Natural killer cell treated with Interleukin-12 subunit alpha and Interleukin-12 subunit beta and Interleukin-15 and Interleukin-18, amount 100 ng/mL, for 72 hours (primary cell): Measurements from ENCODE around the gene SPDYE4. TPM values are rescaled to one million over a fixed set of nuclear protein-coding genes. Genes with fewer than 3 reads are reported as not detected.

ENCODE experiments used
- ATAC-seq, 2 donors: fragments of 150-1000 bp; cut with Tn5 transposase in 1 of 2; sonication (Bioruptor Pico), chemical (Tn5 transposase) in 1 of 2; 2 replicates each; pipeline ENCODE4 v1.10.0; 2021
- DNase-seq: peaks from one replicate; pipeline ENCODE4 v3.0.0; 2022; ENCODE audit warnings: low spot score
- H3K27ac Mint-ChIP-seq, 2 donors: 1 replicate in 1 of 2; 2 replicates in 1 of 2; pipeline ENCODE4 v1.8.0; 2022; ENCODE audit warnings: mixed read lengths in 2 of 2, mild to moderate bottlenecking in 1 of 2, moderate library complexity in 1 of 2
- H3K27me3 Mint-ChIP-seq, 2 donors: 1 replicate in 1 of 2; 2 replicates in 1 of 2; pipeline ENCODE4 v1.8.0; 2022; ENCODE audit warnings: mixed read lengths in 2 of 2
- H3K36me3 Mint-ChIP-seq: one replicate; pipeline ENCODE4 v1.8.0; 2022; ENCODE audit warnings: mixed read lengths
- H3K4me1 Mint-ChIP-seq, 2 donors: 1 replicate in 1 of 2; 2 replicates in 1 of 2; pipeline ENCODE4 v1.8.0; 2022; ENCODE audit warnings: low read depth in 2 of 2, mixed read lengths in 2 of 2, mild to moderate bottlenecking in 1 of 2
- H3K4me3 Mint-ChIP-seq: one replicate; pipeline ENCODE4 v1.8.0; 2022; ENCODE audit warnings: mixed read lengths
- H3K9me3 Mint-ChIP-seq: 2 replicates; pipeline ENCODE4 v1.8.0; 2022; ENCODE audit warnings: mixed read lengths
- total RNA-seq, 2 donors: library from RNA; stranded (reverse); gene quantifications; one replicate each; pipeline ENCODE4 v1.2.3, GENCODE V29; 2022

SPDYE4 gene
- total RNA-seq, 2 donors from 2014 or later, result not detected

DNA sequence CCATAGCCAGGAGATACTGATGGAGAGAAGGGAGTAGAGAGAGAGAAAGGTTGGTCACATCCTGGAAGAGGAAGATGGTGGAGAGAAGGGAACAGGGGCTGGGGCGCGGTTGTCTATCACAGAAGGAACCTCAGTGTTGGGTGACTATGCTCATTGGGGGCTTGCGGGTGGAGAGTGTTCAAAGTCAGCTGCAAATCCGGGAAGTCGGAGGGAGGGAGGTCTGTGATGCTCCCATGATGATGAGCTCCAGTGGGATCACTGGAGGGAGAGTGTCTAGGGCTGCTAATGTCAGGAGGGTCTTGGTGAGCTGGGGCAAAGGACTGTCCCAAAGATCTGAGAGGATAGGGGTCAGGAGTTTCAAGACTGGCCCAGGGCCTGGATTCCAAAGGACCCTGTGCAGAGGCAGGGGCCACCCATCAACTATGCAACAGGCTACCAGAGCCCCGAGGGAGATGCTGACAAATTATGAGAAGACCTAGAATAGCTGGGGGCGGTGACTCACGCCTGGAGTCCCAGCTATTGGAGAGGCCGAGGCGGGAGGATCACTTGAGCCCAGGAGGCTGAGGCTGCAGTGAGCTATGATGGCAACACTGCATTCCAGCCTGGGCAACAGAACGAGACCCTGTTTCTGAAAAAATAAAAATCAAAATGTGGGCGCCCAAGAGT, 2.6 kb downstream of the SPDYE4 start:
- Mint-ChIP-seq H3K27ac (no peak overlapping the region), H3K27me3 (peaks cover 31 to 33% of the 10 kb centered on the region in 2 donors), H3K36me3 (no peaks in the 10 kb centered on the region), H3K9me3 (no peaks in the 10 kb centered on the region), H3K4me1 (no peaks in the 10 kb centered on the region), H3K4me3 (no peak overlapping the region)
- DNase-seq, result no peak
- ATAC-seq, result no peak

DNA sequence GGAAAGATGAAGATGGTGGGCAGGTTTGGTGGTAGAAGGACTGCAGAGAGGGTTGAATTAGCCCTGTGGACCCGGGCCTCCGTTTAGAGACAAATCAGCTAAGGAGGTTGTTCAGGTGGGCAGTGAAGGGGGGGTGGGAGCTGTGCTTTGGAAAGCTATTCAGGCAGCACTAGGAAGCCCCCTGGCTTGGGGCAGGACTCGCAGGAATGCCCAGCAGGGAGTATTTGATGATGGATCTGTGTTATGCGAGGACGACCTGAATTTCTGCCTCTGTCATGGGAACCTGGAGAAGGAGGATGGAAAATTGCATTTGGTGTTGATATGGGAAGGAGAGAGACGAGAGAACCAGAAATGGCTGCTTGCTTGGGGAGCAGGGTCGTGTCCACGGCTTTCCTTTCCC, 3.5 kb downstream of the SPDYE4 start:
- H3K27me3 Mint-ChIP-seq, result peaks cover 29 to 34% of the 10 kb centered on the region in 2 donors
- H3K9me3 Mint-ChIP-seq, result no peaks in the 10 kb centered on the region
- no peak overlapping the region for H3K4me3 Mint-ChIP-seq
- DNase-seq (no peak), ATAC-seq (no peak)
- no peak overlapping the region for H3K27ac Mint-ChIP-seq
- no peaks in the 10 kb centered on the region for H3K4me1 Mint-ChIP-seq
- H3K36me3 Mint-ChIP-seq, result no peaks in the 10 kb centered on the region

DNA sequence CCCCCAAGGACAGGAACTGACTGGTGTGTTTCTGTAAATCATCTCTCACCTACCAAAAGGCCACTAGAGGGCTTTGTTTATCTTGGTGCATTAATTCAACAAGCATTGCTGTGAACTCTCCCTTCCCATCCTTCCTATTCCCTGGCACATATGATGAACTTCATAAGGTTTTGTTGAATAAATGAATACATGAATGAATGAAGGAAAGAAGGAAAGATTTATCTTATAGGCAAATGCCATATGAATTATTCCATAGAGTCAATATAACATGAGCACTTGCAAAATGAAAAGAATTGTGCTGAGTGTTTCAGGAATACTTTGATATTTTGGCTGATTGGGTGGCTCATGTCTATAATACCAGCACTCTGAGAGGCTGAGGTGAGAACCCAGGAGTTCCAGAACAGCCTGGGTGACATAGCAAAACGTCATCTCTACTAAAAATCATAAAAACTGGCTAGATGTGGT, 4.3 kb downstream of the SPDYE4 start:
- no peaks in the 10 kb centered on the region for H3K9me3 Mint-ChIP-seq
- ATAC-seq, result no peak
- no peak for DNase-seq
- no peaks in the 10 kb centered on the region for H3K4me1 Mint-ChIP-seq
- no peak overlapping the region for H3K4me3 Mint-ChIP-seq
- peaks cover 28 to 38% of the 10 kb centered on the region in 2 donors for H3K27me3 Mint-ChIP-seq
- no peaks in the 10 kb centered on the region for H3K36me3 Mint-ChIP-seq
- no peak overlapping the region for H3K27ac Mint-ChIP-seq

DNA sequence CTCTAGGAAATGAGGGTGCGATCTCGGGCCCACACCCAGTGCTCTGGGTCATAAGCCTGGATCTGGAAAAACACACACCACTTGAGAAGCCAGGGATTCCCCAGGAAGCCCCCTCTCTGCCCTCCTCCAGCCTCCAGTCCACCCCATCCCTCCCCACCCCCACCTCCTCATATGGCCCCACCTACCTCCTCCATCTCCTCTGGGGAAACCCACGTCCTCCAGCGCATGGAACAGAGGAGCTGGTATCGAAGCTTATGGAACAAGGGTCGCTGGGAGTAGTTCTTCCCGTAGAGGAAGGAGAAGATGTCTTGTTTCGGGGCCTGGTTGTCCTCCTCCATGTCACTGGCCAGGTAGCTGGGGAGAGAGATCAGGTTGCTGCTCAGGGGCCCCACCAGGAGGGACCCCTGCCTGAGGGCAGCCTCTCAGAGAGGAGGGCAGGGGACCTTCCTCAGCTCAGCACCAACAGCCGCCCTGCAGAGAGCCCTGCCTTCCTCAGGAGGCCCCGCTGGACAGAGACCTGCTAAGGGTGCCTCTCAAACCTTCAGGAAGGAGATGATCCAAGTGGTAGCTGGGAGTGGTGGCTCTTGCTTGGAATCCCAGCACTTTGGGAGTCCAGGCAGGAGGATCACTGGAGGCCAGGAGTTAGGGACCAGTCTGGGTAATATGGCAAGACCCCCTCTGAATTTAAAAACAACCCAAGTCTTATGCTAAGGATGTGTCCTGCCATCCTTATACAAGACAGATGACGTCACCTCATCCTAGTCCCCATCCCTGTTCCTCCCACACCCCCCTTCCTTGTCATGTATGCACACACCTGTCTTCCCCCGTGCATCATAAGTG, 5.0 kb downstream of the SPDYE4 start:
- no peak overlapping the region for H3K27ac Mint-ChIP-seq
- H3K9me3 Mint-ChIP-seq, result no peaks in the 10 kb centered on the region
- peaks cover 28 to 34% of the 10 kb centered on the region in 2 donors for H3K27me3 Mint-ChIP-seq
- H3K4me3 Mint-ChIP-seq, result no peak overlapping the region
- H3K36me3 Mint-ChIP-seq, result no peaks in the 10 kb centered on the region
- H3K4me1 Mint-ChIP-seq, result no peaks in the 10 kb centered on the region
- ATAC-seq (no peak), DNase-seq (no peak)

DNA sequence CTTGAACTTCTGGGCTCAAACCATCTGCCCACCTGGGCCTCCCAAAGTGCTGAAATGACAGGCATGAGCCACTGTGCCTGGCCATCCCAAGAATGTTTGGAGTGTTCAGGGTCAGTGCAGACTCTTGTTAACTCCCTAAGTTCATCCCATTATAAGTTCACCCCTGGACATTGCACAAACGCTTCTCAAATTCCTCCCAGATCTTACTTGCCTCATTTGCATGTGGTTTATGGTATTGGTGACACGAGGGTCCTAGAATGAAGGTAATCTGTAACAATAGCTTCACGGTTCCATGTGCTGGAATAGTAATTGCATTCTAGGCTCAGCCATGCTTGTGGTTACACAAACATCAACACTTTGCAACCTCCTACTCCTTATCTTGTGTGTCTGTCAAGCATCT, 8.7 kb downstream of the SPDYE4 start:
- Mint-ChIP-seq H3K4me3 (no peak overlapping the region), H3K4me1 (peaks cover 0 to 8% of the 10 kb centered on the region in 2 donors), H3K27me3 (peaks cover 9 to 11% of the 10 kb centered on the region in 2 donors), H3K9me3 (no peaks in the 10 kb centered on the region), H3K27ac (no peak overlapping the region), H3K36me3 (no peaks in the 10 kb centered on the region)
- ATAC-seq, result no peak
- no peak for DNase-seq

DNA sequence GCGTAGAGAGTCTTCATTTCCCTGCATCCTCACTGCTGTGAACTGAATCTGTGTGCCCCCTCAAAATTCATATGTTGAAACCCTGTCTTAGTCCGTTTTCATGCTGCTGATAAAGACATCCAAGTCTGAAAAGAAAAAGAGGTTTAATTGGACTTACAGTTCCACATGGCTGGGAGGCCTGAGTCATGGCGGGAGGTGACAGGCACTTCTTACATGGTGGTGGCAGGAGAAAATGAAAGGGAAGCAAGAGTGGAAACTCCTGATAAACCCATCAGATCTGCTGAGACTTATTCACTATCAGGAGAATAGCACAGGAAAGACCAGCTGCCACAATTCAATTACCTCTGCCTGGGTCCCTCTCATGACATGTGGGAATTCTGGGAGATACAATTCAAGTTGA, 10.6 kb downstream of the SPDYE4 start:
- DNase-seq, result no peak
- no peaks in the 10 kb centered on the region for H3K9me3 Mint-ChIP-seq
- peaks cover 5 to 6% of the 10 kb centered on the region in 2 donors for H3K27me3 Mint-ChIP-seq
- H3K27ac Mint-ChIP-seq, result no peak overlapping the region
- no peak for ATAC-seq
- H3K4me1 Mint-ChIP-seq, result peaks cover 0 to 10% of the 10 kb centered on the region in 2 donors
- no peak overlapping the region for H3K4me3 Mint-ChIP-seq
- H3K36me3 Mint-ChIP-seq, result no peaks in the 10 kb centered on the region

DNA sequence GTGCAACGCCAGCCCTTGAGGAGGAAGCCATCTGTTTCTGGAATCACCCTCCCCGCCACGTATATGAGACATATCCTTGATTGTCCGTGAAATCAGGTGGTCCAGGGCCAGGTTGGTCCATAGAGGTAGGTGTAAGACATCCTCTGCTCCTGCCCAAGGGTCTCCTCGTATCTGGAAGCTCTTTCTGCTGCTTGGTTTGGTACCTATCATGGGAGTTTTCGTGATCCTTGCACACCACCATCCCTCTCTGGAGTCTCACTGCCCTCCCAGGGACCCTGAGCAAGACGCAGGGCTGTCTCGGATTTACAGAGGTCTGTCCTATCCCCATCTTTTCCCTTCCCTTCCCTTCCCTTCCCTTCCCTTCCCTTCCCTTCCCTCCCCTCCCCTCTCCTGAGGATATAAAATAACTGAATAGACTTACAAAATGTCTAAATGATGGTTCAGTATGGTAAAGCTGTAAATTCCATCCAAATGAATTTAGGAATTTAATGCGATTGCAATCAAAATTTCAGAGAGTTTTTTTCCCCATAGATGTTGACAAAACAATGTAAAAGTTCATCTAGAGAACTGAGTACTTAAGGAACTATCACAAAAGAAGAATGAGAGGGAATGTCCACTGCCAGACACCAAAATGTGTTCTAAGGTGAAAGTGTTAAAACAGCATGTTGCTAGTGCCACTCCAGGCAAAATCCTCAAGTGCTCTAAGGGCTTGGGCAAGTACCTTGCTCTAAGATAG, 11.7 kb downstream of the SPDYE4 start:
- H3K36me3 Mint-ChIP-seq, result no peaks in the 10 kb centered on the region
- ATAC-seq (no peak), DNase-seq (no peak)
- H3K4me3 Mint-ChIP-seq, result peak overlapping the region; percentile 84
- H3K27me3 Mint-ChIP-seq, result peaks cover 3 to 6% of the 10 kb centered on the region in 2 donors
- H3K4me1 Mint-ChIP-seq, result peaks cover 0 to 10% of the 10 kb centered on the region in 2 donors
- H3K27ac Mint-ChIP-seq, result peak overlapping the region; percentile 79 to 84
- H3K9me3 Mint-ChIP-seq, result no peaks in the 10 kb centered on the region

DNA sequence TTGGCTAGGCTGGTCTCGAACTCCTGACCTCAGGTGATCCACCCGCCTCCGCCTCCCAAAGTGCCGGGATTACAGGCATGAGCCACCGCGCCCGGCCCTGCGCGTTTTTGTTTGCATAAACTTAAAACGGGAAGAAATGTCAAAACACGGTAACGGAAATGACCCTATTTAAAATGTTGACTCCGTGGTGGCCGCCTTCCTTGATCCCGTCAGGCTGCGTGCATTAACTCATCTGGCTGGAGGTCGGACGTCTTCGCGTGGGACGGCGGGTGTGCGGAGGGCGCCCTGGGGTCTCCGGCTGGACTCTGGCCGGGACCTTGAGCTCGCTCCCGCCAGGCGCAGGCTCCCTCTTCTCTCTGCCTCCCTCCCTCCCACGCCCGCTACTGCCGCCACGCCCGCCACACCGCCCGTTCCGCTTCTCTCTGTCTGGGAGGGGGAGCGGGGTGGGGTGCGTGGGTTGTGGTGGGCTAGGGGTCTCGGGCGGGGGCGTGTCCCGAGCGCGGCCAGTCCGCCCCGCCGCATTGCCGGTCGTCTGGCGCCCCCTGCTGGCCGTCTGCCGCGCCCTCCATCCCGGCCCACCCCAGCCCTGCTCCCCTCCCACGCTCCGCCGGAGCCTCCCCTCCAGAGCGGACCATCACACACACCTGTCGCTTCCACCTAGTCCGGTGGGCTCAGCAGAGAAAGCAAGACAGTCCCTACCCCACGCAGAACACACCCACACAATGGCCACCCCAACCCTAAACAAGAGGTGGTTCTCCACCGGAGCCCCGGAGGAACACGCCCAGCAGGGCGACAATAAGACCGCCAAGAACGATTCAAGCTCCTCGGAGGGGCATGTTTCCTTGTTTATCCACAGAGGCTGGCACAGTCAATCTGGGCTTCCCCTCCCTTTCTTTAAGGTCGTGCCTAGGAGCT, 12.5 kb downstream of the SPDYE4 start:
- Mint-ChIP-seq H3K9me3 (no peaks in the 10 kb centered on the region), H3K4me3 (peak overlapping the region; percentile 84), H3K4me1 (peaks cover 2 to 13% of the 10 kb centered on the region in 2 donors), H3K27me3 (peaks cover 3 to 6% of the 10 kb centered on the region in 2 donors), H3K36me3 (no peaks in the 10 kb centered on the region), H3K27ac (peak overlapping the region; percentile 79 to 84)
- DNase-seq (peak; percentile 82), ATAC-seq (peak; percentile 85 to 87)

DNA sequence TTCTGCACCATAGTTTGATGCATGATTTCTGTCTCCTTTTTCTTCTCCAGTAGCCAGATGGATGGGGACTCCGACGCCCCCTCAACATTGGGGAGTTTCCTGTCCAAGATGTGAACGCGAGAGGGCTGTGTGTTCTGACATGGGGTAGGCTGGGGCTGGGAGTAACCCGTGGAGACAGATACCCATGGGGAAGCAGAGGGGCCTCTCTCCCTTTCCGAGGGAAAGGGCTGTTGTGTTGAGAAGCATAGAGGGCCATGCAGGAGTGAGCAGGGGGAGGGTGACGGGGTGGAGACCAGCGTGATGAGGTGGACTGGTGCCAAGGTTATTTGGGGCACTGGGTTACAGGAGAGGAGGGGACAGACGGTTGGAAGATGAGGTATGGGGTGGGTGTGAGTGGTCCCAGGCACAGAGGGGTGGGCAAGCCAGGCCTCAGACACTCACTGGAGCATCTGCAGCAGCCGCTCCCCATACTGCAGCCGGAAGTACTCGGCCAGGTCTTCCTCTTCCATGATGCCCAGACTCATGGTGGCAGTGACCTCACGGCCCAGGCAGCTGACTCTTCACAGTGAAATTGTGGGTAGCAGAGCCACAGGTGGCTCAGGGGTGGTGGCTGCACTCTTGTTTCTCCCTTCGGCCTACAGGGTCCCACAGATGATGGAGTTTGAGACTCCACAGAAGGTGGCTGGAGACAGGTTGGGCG, 14.1 kb downstream of the SPDYE4 start:
- Mint-ChIP-seq H3K4me3 (peak overlapping the region; percentile 84), H3K27ac (peak overlapping the region; percentile 79 to 84), H3K36me3 (no peaks in the 10 kb centered on the region), H3K9me3 (no peaks in the 10 kb centered on the region), H3K27me3 (peaks cover 0 to 3% of the 10 kb centered on the region in 2 donors), H3K4me1 (peaks cover 13 to 19% of the 10 kb centered on the region in 2 donors)
- DNase-seq, result no peak
- no peak for ATAC-seq

DNA sequence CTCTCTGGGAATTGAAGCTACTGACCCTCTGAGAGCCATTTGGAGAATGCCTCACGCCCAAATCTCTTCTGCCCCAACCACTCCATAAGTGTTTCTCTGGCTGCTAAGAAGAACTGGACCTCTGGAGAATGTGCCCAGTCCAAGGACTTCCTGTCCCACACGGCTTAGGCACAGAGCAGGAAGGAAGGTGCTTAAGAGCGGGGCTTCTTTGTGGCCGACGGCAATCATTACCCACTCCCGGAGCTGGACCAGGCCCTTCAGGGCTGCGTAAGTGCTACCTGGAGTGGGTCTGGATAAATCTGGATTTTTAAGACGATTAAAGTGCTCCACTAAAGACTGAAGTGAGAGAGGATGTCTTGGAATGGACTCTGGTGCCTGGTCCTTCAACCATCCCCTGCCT, 15.5 kb downstream of the SPDYE4 start:
- H3K9me3 Mint-ChIP-seq, result no peaks in the 10 kb centered on the region
- peaks cover 0 to 2% of the 10 kb centered on the region in 2 donors for H3K27me3 Mint-ChIP-seq
- H3K27ac Mint-ChIP-seq, result peak overlapping the region; percentile 14 to 79
- ATAC-seq (no peak), DNase-seq (no peak)
- H3K36me3 Mint-ChIP-seq, result no peaks in the 10 kb centered on the region
- no peak overlapping the region for H3K4me3 Mint-ChIP-seq
- H3K4me1 Mint-ChIP-seq, result peaks cover 13 to 19% of the 10 kb centered on the region in 2 donors

DNA sequence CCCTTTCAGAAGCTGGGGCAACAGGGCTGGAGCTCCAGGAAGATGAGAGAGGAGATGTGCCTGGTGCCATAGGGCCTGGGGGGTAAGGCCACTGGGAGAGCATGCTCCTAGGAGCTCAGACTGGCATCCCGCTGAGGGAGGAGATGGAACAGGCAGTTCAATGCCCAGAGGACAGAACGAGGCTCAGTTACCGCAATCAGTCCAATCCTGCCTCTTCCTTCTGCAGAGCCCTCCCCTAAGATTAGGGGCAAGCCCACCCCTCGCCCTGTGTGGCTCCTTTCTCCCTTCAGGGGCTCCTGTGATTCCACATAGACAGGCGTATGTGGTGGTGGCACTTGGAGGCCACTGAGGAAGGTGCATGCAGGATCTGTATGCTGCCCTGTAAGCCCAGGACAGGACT, 16.1 kb downstream of the SPDYE4 start:
- Mint-ChIP-seq H3K4me3 (no peak overlapping the region), H3K4me1 (peaks cover 13 to 19% of the 10 kb centered on the region in 2 donors), H3K36me3 (no peaks in the 10 kb centered on the region), H3K9me3 (no peaks in the 10 kb centered on the region), H3K27ac (no peak overlapping the region), H3K27me3 (no peaks in the 10 kb centered on the region)
- ATAC-seq, result no peak
- DNase-seq, result no peak

DNA sequence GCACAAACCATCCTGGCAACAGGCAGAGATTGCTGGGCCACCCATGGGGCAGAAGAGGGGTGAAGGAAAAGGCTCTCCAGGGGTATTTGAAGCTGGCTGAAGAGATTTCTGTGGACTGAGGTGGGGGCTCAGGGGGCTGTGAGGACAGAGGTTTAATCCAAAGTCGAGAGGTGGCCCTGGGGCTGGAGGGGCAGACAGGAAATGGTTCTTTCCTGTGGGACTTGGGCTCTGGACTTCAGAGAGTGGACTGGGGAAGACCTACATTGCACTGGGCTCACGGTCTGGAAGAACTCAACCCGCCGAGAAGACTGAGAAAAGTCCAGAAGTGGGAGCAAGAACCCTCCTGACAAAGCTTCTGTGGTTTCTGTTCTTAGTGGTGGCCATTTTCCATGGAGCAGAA, 16.6 kb downstream of the SPDYE4 start:
- Mint-ChIP-seq H3K4me3 (no peak overlapping the region), H3K4me1 (peaks cover 13 to 19% of the 10 kb centered on the region in 2 donors), H3K36me3 (no peaks in the 10 kb centered on the region), H3K27ac (no peak overlapping the region), H3K27me3 (peaks cover under 1 to 3% of the 10 kb centered on the region in 2 donors), H3K9me3 (no peaks in the 10 kb centered on the region)
- DNase-seq, result no peak
- ATAC-seq, result no peak
